Fibroblast of villous mesenchyme (primary cell): ENCODE data around the gene PAIP2. TPM values are rescaled to one million over a fixed set of nuclear protein-coding genes. Genes with fewer than 3 reads are reported as not detected.
A peak's percentile ranks its signal among the peaks of the same experiment; 100 is the strongest.

Experiments used
- DNase-seq: peaks from one replicate; pipeline ENCODE4 v3.0.0-alpha.2; 2010; ENCODE audit warnings: low read depth
- H3K4me3 ChIP-seq: 2 replicates; pipeline ENCODE4 v1.5.1; 2011; ENCODE audit warnings: low read depth, mild to moderate bottlenecking, low read length
- CTCF ChIP-seq: IDR thresholded peaks from 2 replicates; pipeline ENCODE4 v1.5.1; 2012; ENCODE audit warnings: low read depth, mild to moderate bottlenecking, low read length; ENCODE audit not compliant: insufficient read depth
- small RNA-seq: library from RNA; depleted of rRNA; stranded (forward); fragments of <200 nt; gene quantifications from one replicate; pipeline ENCODE3, GENCODE V24; 2012
- total RNA-seq: library from RNA; depleted of rRNA; stranded (reverse); fragments of >200 nt; gene quantifications from 2 replicates; pipeline ENCODE4 v1.2.3, GENCODE V29; 2012

The PAIP2 gene
- total RNA-seq, 1 donor: 56.1 TPM

DNA sequence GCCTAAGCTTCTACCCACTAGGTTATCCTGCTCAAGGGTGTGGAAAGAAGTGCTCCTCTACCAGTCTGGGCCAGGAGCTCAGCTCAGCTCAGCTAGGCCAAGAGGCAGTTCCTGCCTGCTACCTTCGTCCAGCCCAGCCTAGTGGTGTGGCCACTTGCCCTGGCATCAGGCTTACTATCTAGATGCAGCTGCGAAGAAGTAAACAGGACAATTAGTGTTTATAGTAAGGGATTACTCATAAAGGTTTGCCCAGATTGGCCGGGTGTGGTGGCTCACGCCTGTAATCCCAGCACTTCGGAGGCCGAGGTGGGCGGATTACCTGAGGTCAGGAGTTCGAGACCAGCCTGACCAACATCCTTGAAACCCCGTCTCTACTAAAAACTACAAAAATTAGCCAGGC is 75.0 kb downstream of the PAIP2 start:
- H3K4me3 ChIP-seq: no peak overlapping the region
- DNase-seq: peak; percentile 57
- TF ChIP-seq CTCF: no peak

DNA sequence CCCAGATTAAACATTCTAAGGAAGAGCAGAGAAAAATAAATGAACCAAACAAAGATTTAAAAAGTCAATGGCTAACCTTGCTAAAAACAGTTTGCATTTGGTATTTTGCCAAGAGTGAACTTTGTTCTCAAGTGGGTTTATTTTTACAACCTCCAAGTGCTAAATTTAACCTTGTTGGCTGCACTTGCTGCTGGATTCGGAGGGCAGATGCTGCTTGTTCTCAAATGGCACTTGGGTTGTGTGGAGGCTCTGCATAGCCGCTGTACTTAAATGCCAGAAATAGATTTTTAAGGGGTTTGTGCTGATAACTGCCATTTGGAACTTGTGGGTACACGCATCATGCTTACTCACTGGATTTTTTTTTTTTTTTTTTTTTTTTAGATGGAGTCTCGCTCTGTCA is 75.6 kb downstream of the PAIP2 start:
- no peak for DNase-seq
- no peak for TF ChIP-seq CTCF
- no peak overlapping the region for H3K4me3 ChIP-seq

GRCh38 chr5:139418793-139419192 is 77.1 kb downstream of the PAIP2 start:
- TF ChIP-seq CTCF: no peak
- no peak for DNase-seq
- H3K4me3 ChIP-seq: no peak overlapping the region

Small RNA genes lying within 50 kb of the gene (small RNA-seq; reads per million reads assigned to genes)
- gene RNA5SP195: not detected

Other genes starting within 250 kb of the PAIP2 start
- gene SIL1, start 143.5 kb upstream of the PAIP2 start, total RNA-seq: 53.5 and 57.0 TPM in 2 replicates
- gene MATR3, start 48.1 kb upstream of the PAIP2 start, total RNA-seq: 190 and 239 TPM in 2 replicates
- not detected in 2 replicates for gene SLC23A1, start 41.4 kb downstream of the PAIP2 start, total RNA-seq
- gene MZB1, start 48.1 kb downstream of the PAIP2 start, total RNA-seq: under 0.01 and 0.43 TPM in 2 replicates
- 3.9 and 4.3 TPM in 2 replicates for gene PROB1, start 53.2 kb downstream of the PAIP2 start, total RNA-seq
- 3.9 and 5.2 TPM in 2 replicates for gene SPATA24, start 62.2 kb downstream of the PAIP2 start, total RNA-seq
- 8.1 and 16.4 TPM in 2 replicates for gene DNAJC18, start 97.7 kb downstream of the PAIP2 start, total RNA-seq
- gene ECSCR, start 120.9 kb downstream of the PAIP2 start, total RNA-seq: not detected in 2 replicates
- gene SMIM33, start 129.2 kb downstream of the PAIP2 start, total RNA-seq: not detected in 2 replicates
- 25.9 and 26.7 TPM in 2 replicates for gene STING1, start 140.9 kb downstream of the PAIP2 start, total RNA-seq
- gene UBE2D2, start 219.5 kb downstream of the PAIP2 start, total RNA-seq: 53.8 and 56.6 TPM in 2 replicates